Measurements from ENCODE around the gene COPS3. TPM values are rescaled to one million over a fixed set of nuclear protein-coding genes. Genes with fewer than 3 reads are reported as not detected.

COPS3 gene
- total and polyA plus RNA-seq, 2 of the 8 experiments (the other 6 are each of a cell fraction or from before 2014, with no cell fraction given), result 82.9 to 110 TPM

DNA sequence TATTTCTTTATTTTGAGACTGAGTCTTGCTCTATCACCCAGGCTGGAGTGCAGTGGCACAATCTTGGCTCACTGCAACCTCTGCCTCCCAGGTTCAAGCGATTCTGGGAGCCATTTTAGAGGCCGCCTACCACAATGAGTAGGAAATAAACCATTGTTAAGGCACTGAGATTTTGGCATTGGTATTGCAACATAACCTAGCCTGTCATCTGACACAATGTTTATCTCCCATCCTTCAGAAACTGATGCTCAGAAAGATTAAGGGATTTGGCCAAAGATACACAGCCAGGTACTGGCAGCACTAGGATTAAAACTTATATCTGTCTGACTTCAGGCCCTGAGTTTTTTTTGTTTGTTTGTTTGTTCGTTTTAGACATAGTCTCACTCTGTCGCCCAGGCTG lies 8.0 kb upstream of the COPS3 start:
- POLR2A ChIA-PET (ENCODE audit: partially characterized antibody), result interaction anchor here (0.8 to 2.9 kb wide), 3 partner anchors 8 to 12 kb away, joined by 3 to 10 read pairs (median 5); partner anchors contain the start of gene COPS3
- CTCF ChIA-PET (ENCODE audit: partially characterized antibody), result interaction anchor here (0.6 to 1.3 kb wide), 2 partner anchors 145 to 208 kb away, joined by 4 to 5 read pairs; no protein-coding TSS in a partner anchor
- Histone ChIP-seq H3K4me3 (ENCODE audit: extremely low read depth in 1 of 4, insufficient read depth in 2 of 4, low read depth in 3 of 4, low read length in 4 of 4) (no peak overlapping the region), H2BK120ac (replicated peaks; ENCODE audit: low read depth, low read length) (no peak overlapping the region), H3K4me1 (replicated peaks in 1 of 4; ENCODE audit: control insufficient read depth in 3 of 4, insufficient read depth in 4 of 4, low read length in 3 of 4) (no peaks in the 10 kb centered on the region), H4K20me1 (replicated peaks in 1 of 2; ENCODE audit: control insufficient read depth in 1 of 2, insufficient read depth in 2 of 2, low read length in 2 of 2) (no peaks in the 10 kb centered on the region), H3K27ac (ENCODE audit: low read depth, low read length) (no peak overlapping the region), H3K79me1 (ENCODE audit: low read depth, low read length) (no peaks in the 10 kb centered on the region), H3K56ac (replicated peaks; ENCODE audit: insufficient read length, low read depth, low read length) (no peak overlapping the region), H3K23ac (ENCODE audit: insufficient read length) (no peak overlapping the region), H3K4me2 (ENCODE audit: insufficient read depth in 1 of 2, low read depth in 2 of 2, low read length in 2 of 2) (no peak overlapping the region), H4K5ac (ENCODE audit: insufficient read length, low read depth, low read length) (no peak overlapping the region), H3K9me3 (ENCODE audit: insufficient read depth in 2 of 2, low read depth in 1 of 2, low read length in 1 of 2) (no peaks in the 10 kb centered on the region), H3K14ac (ENCODE audit: insufficient read length) (no peak overlapping the region), H2BK12ac (ENCODE audit: low read depth, low read length) (no peak overlapping the region), H3K9ac (replicated peaks in 1 of 4; ENCODE audit: extremely low read depth in 1 of 4, low read depth in 3 of 4, low read length in 3 of 4) (no peak overlapping the region), H3K27me3 (replicated peaks in 1 of 4; ENCODE audit: control insufficient read depth in 3 of 4, extremely low read depth in 1 of 4, insufficient read depth in 3 of 4, low read length in 3 of 4) (no peaks in the 10 kb centered on the region), H2BK20ac (ENCODE audit: low read length) (no peak overlapping the region), H2AK5ac (ENCODE audit: low read depth, low read length) (no peak overlapping the region), H2BK15ac (ENCODE audit: low read length) (no peak overlapping the region), H2AFZ (ENCODE audit: low read length) (no peak overlapping the region), H2BK5ac (ENCODE audit: low read depth, low read length) (no peak overlapping the region), H4K8ac (ENCODE audit: extremely low read depth, insufficient read depth, low read length) (no peak overlapping the region), H3K18ac (ENCODE audit: extremely low read depth, low read length) (no peak overlapping the region), H4K91ac (replicated peaks; ENCODE audit: insufficient read length, low read length) (no peak overlapping the region), H3K79me2 (ENCODE audit: control insufficient read depth in 1 of 2, insufficient read depth in 2 of 2, low read length in 2 of 2) (no peaks in the 10 kb centered on the region), H3K4ac (replicated peaks; ENCODE audit: insufficient read length, low read depth, low read length) (no peak overlapping the region), H3K36me3 (ENCODE audit: control insufficient read depth in 2 of 4, insufficient read depth in 4 of 4, low read length in 3 of 4) (no peaks in the 10 kb centered on the region), H3K23me2 (ENCODE audit: low read depth, low read length) (no peaks in the 10 kb centered on the region)
- WGBS, 2 experiments (ENCODE audit: extremely low coverage in 1 of 2, insufficient coverage in 1 of 2, insufficient read length in 1 of 2, insufficient replicate concordance in 2 of 2, low coverage in 1 of 2, low lambda C conversion rate in 2 of 2, missing lambda C conversion rate in 1 of 2), result 86% methylated on average over 4 of the region's 4 CpGs; no CpG with 5 or more reads in 1 of the 2 experiments
- FAIRE-seq, result no peak
- DNase-seq (ENCODE audit: low read depth in 1 of 2, low spot score in 2 of 2), result no peak
- TF ChIP-seq GTF2F1 (IDR thresholded peaks at IDR 0.05; ENCODE audit: borderline replicate concordance, low read depth, low read length) (no peak), JUN (IDR thresholded peaks at IDR 0.05; ENCODE audit: low read depth, low read length) (no peak), TCF12 (IDR thresholded peaks at IDR 0.05; ENCODE audit: low read depth, low read length) (no peak), SIN3A (conservative IDR thresholded peaks at IDR 0.05 in 1 of 2, IDR thresholded peaks at IDR 0.05 in 1 of 2; ENCODE audit: low read depth in 1 of 2, low read length in 2 of 2) (no peak), KDM5A (IDR thresholded peaks at IDR 0.05; ENCODE audit: low read length) (no peak), FOSL1 (IDR thresholded peaks at IDR 0.05; ENCODE audit: insufficient read depth, low read depth, low read length) (no peak), ZNF274 (IDR thresholded peaks at IDR 0.05; ENCODE audit: borderline replicate concordance, extremely low read depth, low read length) (no peak), CREB1 (IDR thresholded peaks at IDR 0.05) (no peak), NANOG (IDR thresholded peaks at IDR 0.05; ENCODE audit: insufficient read depth, low read depth, low read length, poor library complexity, severe bottlenecking) (no peak), ASH2L (IDR thresholded peaks at IDR 0.05; ENCODE audit: low read length) (no peak)
- TF ChIP-seq, protein P1, sequence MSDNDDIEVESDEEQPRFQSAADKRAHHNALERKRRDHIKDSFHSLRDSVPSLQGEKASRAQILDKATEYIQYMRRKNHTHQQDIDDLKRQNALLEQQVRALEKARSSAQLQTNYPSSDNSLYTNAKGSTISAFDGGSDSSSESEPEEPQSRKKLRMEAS (IDR thresholded peaks at IDR 0.05), result no peak
- TF ChIP-seq, protein P2, sequence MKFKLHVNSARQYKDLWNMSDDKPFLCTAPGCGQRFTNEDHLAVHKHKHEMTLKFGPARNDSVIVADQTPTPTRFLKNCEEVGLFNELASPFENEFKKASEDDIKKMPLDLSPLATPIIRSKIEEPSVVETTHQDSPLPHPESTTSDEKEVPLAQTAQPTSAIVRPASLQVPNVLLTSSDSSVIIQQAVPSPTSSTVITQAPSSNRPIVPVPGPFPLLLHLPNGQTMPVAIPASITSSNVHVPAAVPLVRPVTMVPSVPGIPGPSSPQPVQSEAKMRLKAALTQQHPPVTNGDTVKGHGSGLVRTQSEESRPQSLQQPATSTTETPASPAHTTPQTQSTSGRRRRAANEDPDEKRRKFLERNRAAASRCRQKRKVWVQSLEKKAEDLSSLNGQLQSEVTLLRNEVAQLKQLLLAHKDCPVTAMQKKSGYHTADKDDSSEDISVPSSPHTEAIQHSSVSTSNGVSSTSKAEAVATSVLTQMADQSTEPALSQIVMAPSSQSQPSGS (IDR thresholded peaks at IDR 0.05; ENCODE audit: low read length), result no peak
